A673 (cell line): ENCODE measurements around the gene MAPK4. TPM values are rescaled to one million over a fixed set of nuclear protein-coding genes. Genes with fewer than 3 reads are reported as not detected.

Source experiments
- BruUV-seq: library from RNA; stranded (reverse); fragments of 400-500 nt; replicated peaks from 2 replicates; lab custom pipeline; 2021; lab: Mats Ljungman, UMichigan
- CTCF ChIA-PET: fragments of 300-600 bp; sonication (Branson Sonifier 250); formaldehyde crosslinking; loops from one replicate; lab custom pipeline; 2022; ENCODE audit warnings: antibody characterized with exemption; lab: Charles Lee
- POLR2A ChIA-PET: fragments of 300-600 bp; sonication (Branson Sonifier 250); formaldehyde crosslinking; loops from one replicate; lab custom pipeline; 2022; ENCODE audit warnings: antibody characterized with exemption; ENCODE audit not compliant: low non-redundant PET; lab: Charles Lee
- DNase-seq: peaks from one replicate; pipeline ENCODE4 v3.0.0-alpha.2; 2015; ENCODE audit warnings: low spot score
- H3K27ac ChIP-seq: fragments of 200-600 bp; sonication (generic); 2 replicates; pipeline ENCODE4 v1.5.1; 2016; ENCODE audit warnings: mixed run types, low read depth, mild to moderate bottlenecking, mixed read lengths, antibody characterized with exemption, low read length; ENCODE audit not compliant: poor library complexity, severe bottlenecking
- H3K27me3 ChIP-seq: fragments of 200-600 bp; sonication (generic); replicated peaks from 2 replicates; pipeline ENCODE4 v1.6.1; 2017; ENCODE audit warnings: mixed run types, low read depth, mild to moderate bottlenecking, mixed read lengths, antibody characterized with exemption, low read length; ENCODE audit not compliant: insufficient read depth, poor library complexity
- H3K36me3 ChIP-seq: fragments of 200-600 bp; sonication (generic); 2 replicates; pipeline ENCODE4 v1.6.1; 2016; ENCODE audit warnings: mixed run types, mild to moderate bottlenecking, mixed read lengths, antibody characterized with exemption, low read length; ENCODE audit not compliant: insufficient read depth, poor library complexity, severe bottlenecking
- H3K4me1 ChIP-seq: fragments of 200-600 bp; sonication (generic); 2 replicates; pipeline ENCODE4 v1.6.1; 2017; ENCODE audit warnings: mixed run types, mild to moderate bottlenecking, mixed read lengths, antibody characterized with exemption, low read length; ENCODE audit not compliant: insufficient read depth, poor library complexity, severe bottlenecking
- H3K4me3 ChIP-seq: fragments of 200-600 bp; sonication (generic); 2 replicates; pipeline ENCODE4 v1.5.1; 2016; ENCODE audit warnings: low read depth, mixed run types, mild to moderate bottlenecking, mixed read lengths, low read length; ENCODE audit not compliant: poor library complexity, severe bottlenecking
- H3K9me3 ChIP-seq: fragments of 200-600 bp; sonication (generic); 2 replicates; pipeline ENCODE4 v1.6.1; 2016; ENCODE audit warnings: mixed run types, low read depth, mild to moderate bottlenecking, mixed read lengths, antibody characterized with exemption, low read length; ENCODE audit not compliant: poor library complexity, severe bottlenecking
- EZH2 ChIP-seq: fragments of 200-600 bp; sonication (generic); IDR thresholded peaks from 2 replicates; pipeline ENCODE4 v1.6.1; 2017; ENCODE audit warnings: borderline replicate concordance, low read depth, mild to moderate bottlenecking, mixed read lengths, antibody characterized with exemption, low read length; ENCODE audit not compliant: poor library complexity, severe bottlenecking
- intact Hi-C: fragments of 100-400 bp; cut with micrococcal nuclease; formaldehyde crosslinking; loops from one replicate; pipeline ENCODE4 v1.10.0; 2022; ENCODE audit not compliant: unreplicated experiment
- total RNA-seq: library from RNA; stranded (reverse); gene quantifications from 2 replicates; pipeline ENCODE4 v1.2.3, GENCODE V29; 2021
- TF ChIP-seq, protein P1 (sequence below): fragments of 300-800, 200-600 bp; sonication (generic); conservative IDR thresholded peaks from 2 replicates; pipeline ENCODE4 v1.5.1; 2017; ENCODE audit warnings: low read depth, mild to moderate bottlenecking, antibody characterized with exemption, low read length, moderate library complexity, mixed read lengths

Gene MAPK4
- total RNA-seq, 1 experiment from 2014 or later = 0.62 TPM

DNA sequence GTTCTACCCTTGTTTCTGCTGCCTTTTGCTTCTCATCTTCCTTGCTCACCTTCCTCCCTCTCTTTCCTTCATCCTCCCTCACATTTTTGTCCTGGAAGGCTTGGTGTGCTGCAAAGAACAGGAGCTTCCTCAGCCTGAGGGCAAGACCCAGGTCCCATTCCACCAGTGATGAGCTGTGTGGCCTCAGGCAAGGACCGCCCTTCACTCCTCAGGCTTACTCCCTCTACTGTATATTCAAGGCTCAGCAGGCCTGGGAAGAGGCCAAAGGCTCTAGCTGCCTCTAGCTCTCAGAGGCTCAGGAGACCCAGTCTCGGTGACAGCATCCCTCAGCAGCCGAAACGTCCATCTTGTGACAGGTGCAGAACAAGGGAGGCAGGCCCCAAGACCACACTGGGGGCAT, 162.4 kb downstream of the MAPK4 start:
- Histone ChIP-seq H3K36me3 (no peaks in the 10 kb centered on the region), H3K27ac (no peak overlapping the region), H3K9me3 (no peaks in the 10 kb centered on the region), H3K4me3 (no peak overlapping the region), H3K4me1 (no peaks in the 10 kb centered on the region), H3K27me3 (no peaks in the 10 kb centered on the region)
- TF ChIP-seq EZH2 = no peak
- TF ChIP-seq, protein P1, sequence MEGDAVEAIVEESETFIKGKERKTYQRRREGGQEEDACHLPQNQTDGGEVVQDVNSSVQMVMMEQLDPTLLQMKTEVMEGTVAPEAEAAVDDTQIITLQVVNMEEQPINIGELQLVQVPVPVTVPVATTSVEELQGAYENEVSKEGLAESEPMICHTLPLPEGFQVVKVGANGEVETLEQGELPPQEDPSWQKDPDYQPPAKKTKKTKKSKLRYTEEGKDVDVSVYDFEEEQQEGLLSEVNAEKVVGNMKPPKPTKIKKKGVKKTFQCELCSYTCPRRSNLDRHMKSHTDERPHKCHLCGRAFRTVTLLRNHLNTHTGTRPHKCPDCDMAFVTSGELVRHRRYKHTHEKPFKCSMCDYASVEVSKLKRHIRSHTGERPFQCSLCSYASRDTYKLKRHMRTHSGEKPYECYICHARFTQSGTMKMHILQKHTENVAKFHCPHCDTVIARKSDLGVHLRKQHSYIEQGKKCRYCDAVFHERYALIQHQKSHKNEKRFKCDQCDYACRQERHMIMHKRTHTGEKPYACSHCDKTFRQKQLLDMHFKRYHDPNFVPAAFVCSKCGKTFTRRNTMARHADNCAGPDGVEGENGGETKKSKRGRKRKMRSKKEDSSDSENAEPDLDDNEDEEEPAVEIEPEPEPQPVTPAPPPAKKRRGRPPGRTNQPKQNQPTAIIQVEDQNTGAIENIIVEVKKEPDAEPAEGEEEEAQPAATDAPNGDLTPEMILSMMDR = no peak
- ChIA-PET CTCF (no interaction called here), POLR2A (no interaction called here)
- BruUV-seq = no TSS peak
- intact Hi-C loops = no loop called here
- DNase-seq = no peak

DNA sequence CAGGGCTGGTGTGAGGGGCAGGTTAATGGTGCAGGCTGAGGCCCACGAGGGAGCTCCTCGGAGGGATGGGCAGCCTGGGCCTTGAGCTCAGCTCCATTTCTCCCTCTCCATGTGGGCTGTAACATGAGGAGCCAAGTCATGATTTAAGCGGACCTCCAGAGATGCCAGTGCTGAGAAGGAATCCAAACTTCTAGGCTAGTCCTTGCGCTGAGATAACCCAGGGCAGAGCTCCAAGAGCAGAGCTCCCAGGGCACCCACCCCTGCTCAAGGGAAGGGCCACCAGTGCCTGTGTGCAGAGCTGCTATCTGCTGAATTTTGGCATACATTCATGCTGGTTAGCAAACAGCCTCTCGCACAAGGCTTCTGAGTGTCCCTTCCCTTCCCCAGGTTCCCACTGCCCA, 164.9 kb downstream of the MAPK4 start:
- TF ChIP-seq, protein P1 = no peak
- TF ChIP-seq EZH2 = no peak
- ChIA-PET POLR2A (no interaction called here), CTCF (no interaction called here)
- intact Hi-C loops = no loop called here
- DNase-seq = no peak
- no TSS peak for BruUV-seq
- Histone ChIP-seq H3K27ac (no peak overlapping the region), H3K36me3 (no peaks in the 10 kb centered on the region), H3K27me3 (no peaks in the 10 kb centered on the region), H3K4me1 (no peaks in the 10 kb centered on the region), H3K9me3 (no peaks in the 10 kb centered on the region), H3K4me3 (no peak overlapping the region)

DNA sequence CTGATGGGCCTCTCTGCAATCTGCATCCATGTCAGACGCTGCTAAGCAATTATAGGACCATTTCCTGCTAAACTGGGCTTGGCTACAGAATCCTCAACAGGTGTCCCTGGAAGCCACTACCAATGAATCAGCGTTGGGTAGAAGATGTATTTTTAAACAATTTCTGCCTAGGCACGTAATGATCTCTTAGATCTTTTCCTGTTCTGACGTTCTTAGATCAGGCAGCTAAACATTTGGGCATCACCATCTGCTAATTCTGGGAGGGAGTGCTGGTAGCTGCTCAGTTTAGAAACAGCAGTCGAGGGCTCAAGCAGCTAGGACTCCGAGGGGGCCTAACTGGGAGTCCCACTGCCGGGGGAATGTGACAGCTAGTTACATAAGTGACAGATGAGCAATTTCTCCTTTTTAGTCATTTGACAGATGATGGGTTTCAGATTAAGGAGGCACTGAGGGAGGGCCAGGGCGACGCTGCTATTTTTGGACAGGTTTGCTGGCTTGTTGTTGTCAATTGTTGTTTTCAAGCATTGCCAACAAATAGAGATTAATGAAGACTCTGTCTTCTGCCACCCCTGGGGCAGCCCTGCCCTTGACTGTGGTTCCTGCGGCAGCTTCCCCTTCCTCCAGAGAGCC, 167.2 kb downstream of the MAPK4 start:
- no peaks in the 10 kb centered on the region for H3K9me3 ChIP-seq
- no peaks in the 10 kb centered on the region for H3K4me1 ChIP-seq
- no TSS peak for BruUV-seq
- H3K4me3 ChIP-seq = no peak overlapping the region
- ChIA-PET CTCF (no interaction called here), POLR2A (no interaction called here)
- H3K36me3 ChIP-seq = no peaks in the 10 kb centered on the region
- no peak for DNase-seq
- H3K27ac ChIP-seq = no peak overlapping the region
- intact Hi-C loops = no loop called here
- TF ChIP-seq, protein P1 = no peak
- TF ChIP-seq EZH2 = no peak
- H3K27me3 ChIP-seq = no peaks in the 10 kb centered on the region
